Measurements from ENCODE around the gene MCUR1. TPM values are rescaled to one million over a fixed set of nuclear protein-coding genes. Genes with fewer than 3 reads are reported as not detected.
A peak's percentile ranks its signal among the peaks of the same experiment; 100 is the strongest.

MCUR1 gene
- total RNA-seq, 2 experiments from 2014 or later: 3.2 to 4.5 TPM

GRCh38 chr6:13800615-13801014 is 13.7 kb downstream of the MCUR1 start:
- TF ChIP-seq CTCF (IDR thresholded peaks at IDR 0.05): no peak
- Mint-ChIP-seq H3K9me3 (no peaks in the 10 kb centered on the region), H3K4me1 (ENCODE audit: low read depth) (no peaks in the 10 kb centered on the region), H3K4me3 (no peak overlapping the region), H3K27me3 (no peaks in the 10 kb centered on the region), H3K27ac (no peak overlapping the region), H3K36me3 (ENCODE audit: low read depth) (peaks cover 51% of the 10 kb centered on the region)
- Histone ChIP-seq H3K27me3 (ENCODE audit: control insufficient read depth in 1 of 2, insufficient read depth in 2 of 2, low read length in 2 of 2) (no peaks in the 10 kb centered on the region), H3K4me3 (ENCODE audit: low read length) (no peak overlapping the region), H3K4me1 (ENCODE audit: insufficient read depth, low read length) (no peaks in the 10 kb centered on the region), H3K27ac (ENCODE audit: low read depth in 1 of 2, low read length in 2 of 2) (no peak overlapping the region), H3K36me3 (ENCODE audit: insufficient read depth, low read length) (peaks cover 25% of the 10 kb centered on the region), H3K9me3 (ENCODE audit: control insufficient read depth in 1 of 2, insufficient read depth in 1 of 2, low read length in 2 of 2) (no peaks in the 10 kb centered on the region)
- DNase-seq: no peak
- ATAC-seq (ENCODE audit: poor library complexity): no peak
- ChIA-PET POLR2A (no interaction called here), CTCF (no interaction called here)
- intact Hi-C loops (cut with DNase I, micrococcal nuclease): no loop called here

GRCh38 chr6:13796781-13797180 is 17.6 kb downstream of the MCUR1 start:
- peaks cover 49% of the 10 kb centered on the region for H3K36me3 Mint-ChIP-seq (ENCODE audit: low read depth)
- H3K4me3 ChIP-seq (ENCODE audit: low read length): no peak overlapping the region
- H3K4me1 ChIP-seq (ENCODE audit: insufficient read depth, low read length): no peaks in the 10 kb centered on the region
- no peak overlapping the region for H3K27ac Mint-ChIP-seq
- intact Hi-C loops (cut with DNase I, micrococcal nuclease): loop anchor here (2.0 to 5.0 kb wide), 3 partner anchors 224 to 251 kb away; partner anchors contain the start of gene SIRT5 (in 1 of the 2)
- H3K27me3 Mint-ChIP-seq: no peaks in the 10 kb centered on the region
- H3K27me3 ChIP-seq (ENCODE audit: control insufficient read depth in 1 of 2, insufficient read depth in 2 of 2, low read length in 2 of 2): no peaks in the 10 kb centered on the region
- H3K4me1 Mint-ChIP-seq (ENCODE audit: low read depth): no peaks in the 10 kb centered on the region
- POLR2A ChIA-PET: interaction anchor here (0.6 kb wide), 1 partner anchor 10 kb away, joined by 3 read pairs; no protein-coding TSS in a partner anchor
- no peak for TF ChIP-seq CTCF (IDR thresholded peaks at IDR 0.05)
- no peaks in the 10 kb centered on the region for H3K9me3 ChIP-seq (ENCODE audit: control insufficient read depth in 1 of 2, insufficient read depth in 1 of 2, low read length in 2 of 2)
- H3K36me3 ChIP-seq (ENCODE audit: insufficient read depth, low read length): peaks cover 16% of the 10 kb centered on the region
- no peaks in the 10 kb centered on the region for H3K9me3 Mint-ChIP-seq
- ATAC-seq (ENCODE audit: poor library complexity) (no peak), DNase-seq (no peak)
- H3K4me3 Mint-ChIP-seq: no peak overlapping the region
- H3K27ac ChIP-seq (ENCODE audit: low read depth in 1 of 2, low read length in 2 of 2): no peak overlapping the region
- CTCF ChIA-PET: interaction anchor here (0.7 to 2.3 kb wide), 2 partner anchors 270 to 459 kb away, joined by 3 to 7 read pairs; no protein-coding TSS in a partner anchor

- no peaks in the 10 kb centered on the region for H3K4me1 Mint-ChIP-seq (ENCODE audit: low read depth)
- no peak overlapping the region for H3K4me3 ChIP-seq (ENCODE audit: low read length)
- no peaks in the 10 kb centered on the region for H3K27me3 ChIP-seq (ENCODE audit: control insufficient read depth in 1 of 2, insufficient read depth in 2 of 2, low read length in 2 of 2)
- ChIA-PET CTCF (interaction anchor here (0.6 to 2.3 kb wide), 18 partner anchors 13 to 272 kb away, joined by 3 to 15 read pairs (median 4); partner anchors contain the start of genes MCUR1 and SIRT5), POLR2A (no interaction called here)
- H3K27me3 Mint-ChIP-seq: no peaks in the 10 kb centered on the region
- no peak overlapping the region for H3K27ac ChIP-seq (ENCODE audit: low read depth in 1 of 2, low read length in 2 of 2)
- H3K4me3 Mint-ChIP-seq: no peak overlapping the region
- peaks cover 45% of the 10 kb centered on the region for H3K36me3 Mint-ChIP-seq (ENCODE audit: low read depth)
- peak; percentile 98 for ATAC-seq (ENCODE audit: poor library complexity)
- H3K36me3 ChIP-seq (ENCODE audit: insufficient read depth, low read length): no peaks in the 10 kb centered on the region
- intact Hi-C loops (cut with DNase I, micrococcal nuclease): loop anchor here (1.0 to 5.0 kb wide), 6 partner anchors 19 to 350 kb away; partner anchors contain the start of genes MCUR1 (in 1 of the 2) and SIRT5 (in 1 of the 2)
- DNase-seq: peak; percentile 73 to 92 (median 82)
- H3K9me3 Mint-ChIP-seq: no peaks in the 10 kb centered on the region
- H3K4me1 ChIP-seq (ENCODE audit: insufficient read depth, low read length): no peaks in the 10 kb centered on the region
- peak; percentile 90 for TF ChIP-seq CTCF (IDR thresholded peaks at IDR 0.05)
- no peak overlapping the region for H3K27ac Mint-ChIP-seq
- no peaks in the 10 kb centered on the region for H3K9me3 ChIP-seq (ENCODE audit: control insufficient read depth in 1 of 2, insufficient read depth in 1 of 2, low read length in 2 of 2)
Observed at GRCh38 chr6:13795041-13795750, 19.2 kb downstream of the MCUR1 start.

Measured in CD4-positive, alpha-beta T cell (primary cell).